Fibroblast of villous mesenchyme (primary cell): Measurements from ENCODE around the gene RPTOR. TPM values are rescaled to one million over a fixed set of nuclear protein-coding genes. Genes with fewer than 3 reads are reported as not detected.
"Not testable (repeated sequence)": the region's sequence is repeated elsewhere in the genome, so short reads cannot be mapped to it uniquely, and the experiment has no call there.

Experiments
- DNase-seq: peaks from one replicate; pipeline ENCODE4 v3.0.0-alpha.2; 2010; ENCODE audit warnings: low read depth
- H3K4me3 ChIP-seq: 2 replicates; pipeline ENCODE4 v1.5.1; 2011; ENCODE audit warnings: low read depth, mild to moderate bottlenecking, low read length
- total RNA-seq: library from RNA; depleted of rRNA; stranded (reverse); fragments of >200 nt; gene quantifications from 2 replicates; pipeline ENCODE4 v1.2.3, GENCODE V29; 2012
- TF ChIP-seq, protein P1 (sequence below): IDR thresholded peaks from 2 replicates; pipeline ENCODE4 v1.5.1; 2012; ENCODE audit warnings: low read depth, mild to moderate bottlenecking, low read length; ENCODE audit not compliant: insufficient read depth

Gene RPTOR
- total RNA-seq, 1 donor = 35.8 TPM

- TF ChIP-seq, protein P1, sequence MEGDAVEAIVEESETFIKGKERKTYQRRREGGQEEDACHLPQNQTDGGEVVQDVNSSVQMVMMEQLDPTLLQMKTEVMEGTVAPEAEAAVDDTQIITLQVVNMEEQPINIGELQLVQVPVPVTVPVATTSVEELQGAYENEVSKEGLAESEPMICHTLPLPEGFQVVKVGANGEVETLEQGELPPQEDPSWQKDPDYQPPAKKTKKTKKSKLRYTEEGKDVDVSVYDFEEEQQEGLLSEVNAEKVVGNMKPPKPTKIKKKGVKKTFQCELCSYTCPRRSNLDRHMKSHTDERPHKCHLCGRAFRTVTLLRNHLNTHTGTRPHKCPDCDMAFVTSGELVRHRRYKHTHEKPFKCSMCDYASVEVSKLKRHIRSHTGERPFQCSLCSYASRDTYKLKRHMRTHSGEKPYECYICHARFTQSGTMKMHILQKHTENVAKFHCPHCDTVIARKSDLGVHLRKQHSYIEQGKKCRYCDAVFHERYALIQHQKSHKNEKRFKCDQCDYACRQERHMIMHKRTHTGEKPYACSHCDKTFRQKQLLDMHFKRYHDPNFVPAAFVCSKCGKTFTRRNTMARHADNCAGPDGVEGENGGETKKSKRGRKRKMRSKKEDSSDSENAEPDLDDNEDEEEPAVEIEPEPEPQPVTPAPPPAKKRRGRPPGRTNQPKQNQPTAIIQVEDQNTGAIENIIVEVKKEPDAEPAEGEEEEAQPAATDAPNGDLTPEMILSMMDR = no peak
- no peak overlapping the region for H3K4me3 ChIP-seq
- DNase-seq = no peak
Measured at GRCh38 chr17:80499961-80500665, 44.5 kb upstream of the RPTOR start.

DNA sequence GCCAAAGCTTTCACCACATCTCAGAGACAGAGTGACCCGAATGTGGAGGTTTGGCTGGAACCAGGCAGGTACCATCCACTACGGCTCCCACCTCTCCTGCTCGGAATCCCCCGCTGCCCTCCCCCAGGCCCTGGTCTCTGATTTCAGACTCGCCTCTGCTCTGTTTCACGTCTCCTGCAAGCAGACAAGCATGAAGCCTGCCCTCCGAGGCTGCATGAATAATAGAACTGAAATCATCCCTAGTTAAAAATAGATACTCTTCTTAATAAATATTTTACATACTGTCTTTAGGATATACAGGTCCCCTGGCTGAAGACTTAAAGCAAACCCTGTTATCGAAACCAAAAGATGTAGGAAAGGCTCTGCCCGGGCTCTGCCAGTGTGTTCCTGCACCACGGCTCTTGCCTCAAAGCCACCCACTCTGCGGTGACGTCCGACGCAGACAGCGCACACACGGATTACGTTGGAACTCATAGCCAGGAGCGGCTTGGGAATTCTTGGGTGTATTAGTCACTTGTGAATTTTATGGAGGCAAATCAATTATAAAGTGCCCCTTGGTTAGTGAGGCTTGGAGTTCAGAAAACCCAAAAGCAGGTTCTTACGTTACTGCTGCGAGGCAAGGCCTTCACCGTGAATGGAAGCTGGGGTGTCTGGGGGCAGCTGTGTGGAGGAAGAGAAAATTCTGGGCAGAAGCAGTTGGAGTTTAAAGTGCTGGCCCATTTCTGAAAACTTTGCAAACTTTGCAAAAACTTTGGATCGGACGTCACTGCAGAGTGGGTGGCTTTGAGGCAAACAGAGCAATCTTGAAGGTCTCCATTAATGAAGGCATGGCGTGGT, 42.7 kb upstream of the RPTOR start:
- DNase-seq = peak; percentile 86
- TF ChIP-seq, protein P1 = no peak

GRCh38 chr17:80502578-80502877, 42.1 kb upstream of the RPTOR start:
- no peak for DNase-seq
- no peak overlapping the region for H3K4me3 ChIP-seq
- TF ChIP-seq, protein P1 = no peak

More for the DNA sequence above, 42.7 kb upstream of the RPTOR start:
- no peak overlapping the region for H3K4me3 ChIP-seq

- H3K4me3 ChIP-seq = no peak overlapping the region
- no peak for DNase-seq
- TF ChIP-seq, protein P1 = no peak
Measured at GRCh38 chr17:80503031-80503430, 41.6 kb upstream of the RPTOR start.

- DNase-seq = no peak
- TF ChIP-seq, protein P1 = no peak
- no peak overlapping the region for H3K4me3 ChIP-seq
Measured at GRCh38 chr17:80503921-80504320, 40.7 kb upstream of the RPTOR start.

- no peak overlapping the region for H3K4me3 ChIP-seq
- peak; percentile 62 for DNase-seq
- TF ChIP-seq, protein P1 = no peak
Measured at GRCh38 chr17:80504686-80505413, 39.8 kb upstream of the RPTOR start.

- not testable (repeated sequence) for H3K4me3 ChIP-seq, DNase-seq
Measured at GRCh38 chr17:80507177-80507576, 37.5 kb upstream of the RPTOR start.
